IMR-90 (cell line): ENCODE measurements around the gene PSMB2. TPM values are rescaled to one million over a fixed set of nuclear protein-coding genes. Genes with fewer than 3 reads are reported as not detected.

Source experiments
- ATAC-seq: fragments of 200-7000 bp; cut with Tn5 transposase; 2 replicates; pipeline ENCODE4 v1.9.1; 2020; ENCODE audit warnings: low read depth, mild to moderate bottlenecking, moderate library complexity
- BruUV-seq: library from RNA; stranded (reverse); fragments of 400-500 nt; replicated peaks from 2 replicates; lab custom pipeline; 2021; lab: Mats Ljungman, UMichigan
- CTCF ChIA-PET: fragments of 300-600 bp; formaldehyde crosslinking; extraction: SDS; loops from one replicate; lab custom pipeline; 2021; ENCODE audit warnings: antibody characterized with exemption; lab: Yijun Ruan, JAX
- POLR2A ChIA-PET: fragments of 300-600 bp; sonication (Branson Sonifier 250); formaldehyde crosslinking; loops from one replicate; lab custom pipeline; 2022; ENCODE audit warnings: antibody characterized with exemption; ENCODE audit not compliant: unreplicated experiment; lab: Charles Lee
- DNase-seq: peaks from one replicate; pipeline ENCODE4 v3.0.0; 2013
- H2AFZ ChIP-seq: replicated peaks from 2 replicates; pipeline ENCODE3; 2013; ENCODE audit warnings: low read length, mild to moderate bottlenecking; ENCODE audit not compliant: poor library complexity
- H2AK5ac ChIP-seq: 2 replicates; pipeline ENCODE4 v1.6.1; 2013; ENCODE audit warnings: low read depth, low read length, inconsistent platforms
- H2AK9ac ChIP-seq: replicated peaks from 2 replicates; pipeline ENCODE3; 2013; ENCODE audit warnings: mild to moderate bottlenecking, low read depth, low read length, moderate library complexity; ENCODE audit not compliant: poor library complexity
- H2BK120ac ChIP-seq: 2 replicates; pipeline ENCODE4 v1.6.1; 2013; ENCODE audit warnings: low read depth, low read length, inconsistent platforms
- H2BK15ac ChIP-seq: 3 replicates; pipeline ENCODE4 v1.6.1; 2013; ENCODE audit warnings: low read depth, low read length, inconsistent platforms
- H2BK20ac ChIP-seq: 2 replicates; pipeline ENCODE4 v1.6.1; 2013; ENCODE audit warnings: low read depth, mild to moderate bottlenecking, inconsistent platforms, low read length, moderate library complexity
- H2BK5ac ChIP-seq: 2 replicates; pipeline ENCODE4 v1.6.1; 2013; ENCODE audit warnings: mild to moderate bottlenecking, low read depth, low read length, inconsistent platforms; ENCODE audit not compliant: poor library complexity, severe bottlenecking
- H3K14ac ChIP-seq: replicated peaks from 2 replicates; pipeline ENCODE4 v1.6.1; 2013; ENCODE audit warnings: low read depth, low read length, inconsistent platforms
- H3K18ac ChIP-seq: 2 replicates; pipeline ENCODE4 v1.6.1; 2013; ENCODE audit warnings: low read depth, low read length, control low read depth
- H3K23ac ChIP-seq: 2 replicates; pipeline ENCODE4 v1.6.1; 2013; ENCODE audit warnings: low read depth, low read length, inconsistent platforms
- H3K27ac ChIP-seq: 2 replicates; pipeline ENCODE4 v1.5.1; 2013; ENCODE audit warnings: mild to moderate bottlenecking, control low read depth, low read length; ENCODE audit not compliant: insufficient read depth
- H3K27me3 ChIP-seq: 2 replicates; pipeline ENCODE4 v1.6.1; 2013; ENCODE audit warnings: low read length; ENCODE audit not compliant: control insufficient read depth, insufficient read depth
- H3K36me3 ChIP-seq: 2 replicates; pipeline ENCODE4 v1.6.1; 2013; ENCODE audit warnings: low read length, mixed read lengths; ENCODE audit not compliant: control insufficient read depth, insufficient read depth
- H3K4ac ChIP-seq: 2 replicates; pipeline ENCODE4 v1.6.1; 2013; ENCODE audit warnings: low read depth, low read length, inconsistent platforms
- H3K4me1 ChIP-seq: 2 replicates; pipeline ENCODE4 v1.6.1; 2013; ENCODE audit warnings: low read length, mixed read lengths; ENCODE audit not compliant: control insufficient read depth, insufficient read depth
- H3K4me2 ChIP-seq: 2 replicates; pipeline ENCODE4 v1.6.1; 2013; ENCODE audit warnings: low read depth, mild to moderate bottlenecking, control low read depth, low read length, moderate library complexity
- H3K4me3 ChIP-seq: 2 replicates; pipeline ENCODE4 v1.5.1; 2013; ENCODE audit warnings: low read depth, mild to moderate bottlenecking, control low read depth, low read length, moderate library complexity; ENCODE audit not compliant: insufficient read depth
- H3K56ac ChIP-seq: 2 replicates; pipeline ENCODE4 v1.6.1; 2013; ENCODE audit warnings: low read length, inconsistent platforms; ENCODE audit not compliant: insufficient read depth; ENCODE audit errors: extremely low read depth
- H3K79me1 ChIP-seq, 2 experiments: 2 replicates each; pipeline ENCODE4 v1.6.1; 2013; ENCODE audit warnings: low read length in 2 of 2, inconsistent platforms in 1 of 2, low read depth in 1 of 2
- H3K9ac ChIP-seq: 2 replicates; pipeline ENCODE4 v1.6.1; 2013; ENCODE audit warnings: low read depth, low read length, control low read depth
- H3K9me1 ChIP-seq: 2 replicates; pipeline ENCODE4 v1.6.1; 2013; ENCODE audit warnings: low read length, inconsistent platforms; ENCODE audit not compliant: insufficient read depth
- H3K9me3 ChIP-seq: 2 replicates; pipeline ENCODE4 v1.6.1; 2013; ENCODE audit warnings: low read length; ENCODE audit not compliant: control insufficient read depth, insufficient read depth
- H4K20me1 ChIP-seq: 2 replicates; pipeline ENCODE4 v1.6.1; 2013; ENCODE audit warnings: low read length, inconsistent platforms; ENCODE audit not compliant: insufficient read depth
- H4K5ac ChIP-seq: 2 replicates; pipeline ENCODE4 v1.6.1; 2013; ENCODE audit warnings: mild to moderate bottlenecking, low read depth, low read length, control low read depth
- H4K8ac ChIP-seq, 2 experiments: 2 replicates each; pipeline ENCODE4 v1.6.1; 2013; ENCODE audit warnings: low read depth in 2 of 2, low read length in 2 of 2, control low read depth in 1 of 2, inconsistent platforms in 1 of 2
- H4K91ac ChIP-seq: 2 replicates; pipeline ENCODE4 v1.6.1; 2013; ENCODE audit warnings: low read depth, low read length, inconsistent platforms; ENCODE audit not compliant: insufficient read depth
- BHLHE40 ChIP-seq: fragments of 150-350 bp; IDR thresholded peaks from 2 replicates; pipeline ENCODE4 v1.6.1; 2016; ENCODE audit warnings: mild to moderate bottlenecking, low read depth, low read length
- CEBPB ChIP-seq: IDR thresholded peaks from 2 replicates; pipeline ENCODE4 v1.6.1; 2012; ENCODE audit warnings: low read depth, low read length, improper control_type of control experiment
- MXI1 ChIP-seq: IDR thresholded peaks from 2 replicates; pipeline ENCODE4 v1.6.1; 2012; ENCODE audit warnings: low read depth, mild to moderate bottlenecking, low read length, moderate library complexity, borderline replicate concordance
- NFE2L2 ChIP-seq: fragments of 150-350 bp; IDR thresholded peaks from 2 replicates; pipeline ENCODE4 v1.6.1; 2016; ENCODE audit warnings: low read depth, mild to moderate bottlenecking, low read length
- RCOR1 ChIP-seq: IDR thresholded peaks from 2 replicates; pipeline ENCODE4 v1.6.1; 2012; ENCODE audit warnings: mild to moderate bottlenecking, low read length, improper control_type of control experiment; ENCODE audit not compliant: insufficient replicate concordance
- SMC3 ChIP-seq: fragments of 150-350 bp; IDR thresholded peaks from 2 replicates; pipeline ENCODE4 v1.6.1; 2016; ENCODE audit warnings: low read depth, mild to moderate bottlenecking, antibody characterized with exemption, low read length, moderate library complexity
- WGBS, 2 experiments: methylation state at CpG; one replicate each; pipeline versions ENCODE4 v1.1.5 to v1.1.7; 2013; ENCODE audit warnings: missing lambda C conversion rate in 2 of 2; ENCODE audit not compliant: insufficient read length in 1 of 2; ENCODE audit errors: extremely low coverage in 2 of 2; 5-methylcytosine and 5-hydroxymethylcytosine counted together
- dilution Hi-C: fragments of 300-500 bp; cut with HindIII; formaldehyde crosslinking; loops from one replicate; pipeline ENCODE4 v1.14.3; 2018; ENCODE audit warnings: low sequenced_read_pairs; ENCODE audit not compliant: unreplicated experiment
- in situ Hi-C: fragments of 300-500 bp; cut with MboI; formaldehyde crosslinking; loops from 3 replicates; pipeline ENCODE4 v1.14.3; 2019; ENCODE audit warnings: low sequenced_read_pairs, inconsistent platforms, mixed read lengths
- intact Hi-C: fragments of 100-400 bp; cut with micrococcal nuclease; formaldehyde crosslinking; loops from 2 replicates; pipeline ENCODE4 v1.10.0; 2022
- polyA plus RNA-seq, 3 experiments: library from polyadenylated mRNA; depleted of rRNA; stranded (reverse); fragments of >200 nt; gene quantifications; 2 replicates each; pipeline ENCODE4 v1.2.3, GENCODE V29; 2012; ENCODE audit warnings: low replicate concordance in 1 of 3
- total RNA-seq: library from RNA; depleted of rRNA; stranded (reverse); fragments of >200 nt; gene quantifications from 2 replicates; pipeline ENCODE4 v1.2.3, GENCODE V29; 2012
- TF ChIP-seq, protein P1 (sequence below): fragments of 150-350 bp; IDR thresholded peaks from 2 replicates; pipeline ENCODE4 v1.6.1; 2017; ENCODE audit warnings: mild to moderate bottlenecking, antibody characterized with exemption, low read length, low read depth

The PSMB2 gene
- total and polyA plus RNA-seq, 2 of the 4 experiments (the other 2 are of a cell fraction) = 23.8 to 86.2 TPM

DNA sequence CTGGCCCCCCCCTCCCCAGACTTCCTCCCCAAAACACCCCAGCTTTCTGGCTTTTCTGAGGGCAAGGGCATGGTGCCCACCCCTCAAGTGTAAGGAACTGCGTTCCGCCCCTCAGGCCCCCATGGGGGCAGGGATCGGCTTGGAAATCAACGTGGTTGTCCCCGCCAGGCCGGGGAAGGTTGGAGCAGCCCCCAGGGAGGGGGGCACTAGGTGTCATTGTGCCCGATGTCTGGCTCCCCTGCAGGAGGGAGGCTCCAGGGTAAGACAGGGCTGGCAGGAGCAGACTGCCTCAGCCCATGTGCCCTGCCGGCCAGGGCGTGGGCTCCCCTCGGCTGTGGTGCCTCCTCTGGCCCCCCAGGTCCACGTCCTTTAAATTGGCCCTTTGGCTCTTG lies 75.6 kb downstream of the PSMB2 start:
- no peak overlapping the region for H2AK5ac ChIP-seq
- H4K20me1 ChIP-seq = peaks cover 29% of the 10 kb centered on the region
- H2AK9ac ChIP-seq = no peak overlapping the region
- no peaks in the 10 kb centered on the region for H3K9me1 ChIP-seq
- no peaks in the 10 kb centered on the region; the same call in 1 of the 2 replicates for H3K4me1 ChIP-seq
- ATAC-seq = no peak
- no peak overlapping the region for H4K8ac ChIP-seq
- ChIA-PET POLR2A (interaction anchor here (0.6 kb wide), 1 partner anchor 175 kb away, joined by 3 read pairs; no protein-coding TSS in a partner anchor), CTCF (interaction anchor here (1.6 to 1.7 kb wide), 4 partner anchors 114 to 162 kb away, joined by 3 to 21 read pairs (median 8); no protein-coding TSS in a partner anchor)
- H3K23ac ChIP-seq = no peak overlapping the region
- H3K4me2 ChIP-seq = no peak overlapping the region
- peaks cover 2 to 15% of the 10 kb centered on the region in 2 experiments; a peak in 1 of 4 replicates for H3K79me1 ChIP-seq
- no peaks in the 10 kb centered on the region for H3K27me3 ChIP-seq
- no peak overlapping the region for H3K14ac ChIP-seq
- no peak overlapping the region for H3K4ac ChIP-seq
- dilution Hi-C loops (no loop called here), intact Hi-C loops (no loop called here), in situ Hi-C loops (loop anchor here (5.0 to 10.0 kb wide), 2 partner anchors 162 to 371 kb away; partner anchors contain the start of gene SFPQ)
- peaks cover 39% of the 10 kb centered on the region for H3K36me3 ChIP-seq
- no peak overlapping the region for H2BK20ac ChIP-seq
- no peak overlapping the region for H3K27ac ChIP-seq
- H4K91ac ChIP-seq = no peak overlapping the region
- H2BK120ac ChIP-seq = no peak overlapping the region
- WGBS, 2 experiments = 60% methylated on average over 1 of the region's 11 CpGs; no CpG with 5 or more reads in 1 of the 2 experiments
- no TSS peak for BruUV-seq
- TF ChIP-seq NFE2L2 = no peak
- TF ChIP-seq SMC3 = no peak
- no peak for TF ChIP-seq BHLHE40
- TF ChIP-seq, protein P1, sequence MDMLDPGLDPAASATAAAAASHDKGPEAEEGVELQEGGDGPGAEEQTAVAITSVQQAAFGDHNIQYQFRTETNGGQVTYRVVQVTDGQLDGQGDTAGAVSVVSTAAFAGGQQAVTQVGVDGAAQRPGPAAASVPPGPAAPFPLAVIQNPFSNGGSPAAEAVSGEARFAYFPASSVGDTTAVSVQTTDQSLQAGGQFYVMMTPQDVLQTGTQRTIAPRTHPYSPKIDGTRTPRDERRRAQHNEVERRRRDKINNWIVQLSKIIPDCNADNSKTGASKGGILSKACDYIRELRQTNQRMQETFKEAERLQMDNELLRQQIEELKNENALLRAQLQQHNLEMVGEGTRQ = no peak
- no peak for TF ChIP-seq RCOR1
- no peak for TF ChIP-seq MXI1
- no peak for TF ChIP-seq CEBPB
- no peaks in the 10 kb centered on the region for H3K9me3 ChIP-seq
- no peak overlapping the region for H3K18ac ChIP-seq
- H2BK15ac ChIP-seq = no peak overlapping the region
- no peak overlapping the region for H3K4me3 ChIP-seq
- no peak for DNase-seq
- H2BK5ac ChIP-seq = no peak overlapping the region
- H2AFZ ChIP-seq = no peak overlapping the region
- H3K9ac ChIP-seq = no peak overlapping the region
- H3K56ac ChIP-seq = no peak overlapping the region
- no peak overlapping the region for H4K5ac ChIP-seq
